ENCODE results near the gene MBNL1.
"Not testable (repeated sequence)": the region's sequence is repeated elsewhere in the genome, so short reads cannot be mapped to it uniquely, and the experiment has no call there.

MBNL1 gene

GRCh38 chr3:152330559-152330958 lies 61.8 kb downstream of the MBNL1 start:
- Histone ChIP-seq H3K36me3 (no peaks in the 10 kb centered on the region), H3K27me3 (ENCODE audit: insufficient read depth, low read depth, severe bottlenecking) (no peaks in the 10 kb centered on the region), H3K4me3 (ENCODE audit: low read depth, low read length) (no peak overlapping the region), H3K27ac (no peak overlapping the region), H3K9me3 (ENCODE audit: severe bottlenecking) (no peaks in the 10 kb centered on the region)
- DNase-seq, result no peak
- no peak for TF ChIP-seq CTCF (IDR thresholded peaks at IDR 0.05; ENCODE audit: low read depth, low read length)

- no peak for TF ChIP-seq CTCF (IDR thresholded peaks at IDR 0.05; ENCODE audit: low read depth, low read length)
- Histone ChIP-seq H3K4me3 (ENCODE audit: low read depth, low read length) (no peak overlapping the region), H3K36me3 (no peaks in the 10 kb centered on the region), H3K27me3 (ENCODE audit: insufficient read depth, low read depth, severe bottlenecking) (no peaks in the 10 kb centered on the region), H3K27ac (no peak overlapping the region), H3K9me3 (ENCODE audit: severe bottlenecking) (no peaks in the 10 kb centered on the region)
- DNase-seq, result no peak
These were observed 62.4 kb downstream of the MBNL1 start for GRCh38 chr3:152331018-152331541.

DNA sequence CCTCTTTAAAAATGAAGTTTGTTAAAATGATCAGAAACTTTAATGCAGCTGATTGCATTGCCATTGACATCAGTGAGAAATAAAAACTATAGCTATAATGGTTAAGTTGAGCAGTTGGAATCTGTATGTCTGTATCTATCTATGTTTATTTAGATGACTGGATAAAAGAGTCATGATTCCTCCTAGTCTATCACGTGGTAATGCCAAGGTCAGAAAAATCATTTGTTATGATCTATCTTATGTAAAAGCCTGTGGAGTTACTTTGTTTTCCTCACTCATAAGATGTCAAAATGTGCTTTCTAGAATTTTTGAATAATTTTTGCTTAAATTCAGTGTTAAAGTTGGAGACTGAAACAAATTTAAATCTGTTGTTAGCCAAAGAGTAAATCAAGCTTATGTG lies 63.3 kb downstream of the MBNL1 start:
- Histone ChIP-seq H3K27me3 (ENCODE audit: insufficient read depth, low read depth, severe bottlenecking) (no peaks in the 10 kb centered on the region), H3K36me3 (no peaks in the 10 kb centered on the region), H3K4me3 (ENCODE audit: low read depth, low read length) (no peak overlapping the region), H3K9me3 (ENCODE audit: severe bottlenecking) (no peaks in the 10 kb centered on the region), H3K27ac (no peak overlapping the region)
- TF ChIP-seq CTCF (IDR thresholded peaks at IDR 0.05; ENCODE audit: low read depth, low read length), result no peak
- DNase-seq, result no peak

DNA sequence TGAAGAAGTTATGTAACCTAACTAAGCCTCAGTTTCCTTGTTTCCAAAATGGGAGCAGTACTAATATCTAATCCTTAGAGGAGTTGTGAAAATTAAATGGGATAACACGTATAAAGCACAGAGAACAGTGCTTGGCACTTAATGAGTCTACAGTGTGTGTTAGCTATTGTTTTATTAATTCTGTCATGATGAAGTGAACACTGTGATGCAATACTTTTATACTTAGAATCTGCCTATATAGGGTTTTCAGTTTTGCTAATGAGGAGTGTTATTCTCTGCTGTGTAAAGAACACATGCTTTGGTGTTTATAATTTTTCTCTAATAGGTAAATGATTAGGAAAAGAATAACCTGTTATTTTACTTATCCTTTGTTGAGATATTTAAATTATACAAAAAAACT lies 65.2 kb downstream of the MBNL1 start:
- TF ChIP-seq CTCF (IDR thresholded peaks at IDR 0.05; ENCODE audit: low read depth, low read length), result no peak
- Histone ChIP-seq H3K36me3 (no peaks in the 10 kb centered on the region), H3K4me3 (ENCODE audit: low read depth, low read length) (no peak overlapping the region), H3K27ac (no peak overlapping the region), H3K27me3 (ENCODE audit: insufficient read depth, low read depth, severe bottlenecking) (no peaks in the 10 kb centered on the region), H3K9me3 (ENCODE audit: severe bottlenecking) (no peaks in the 10 kb centered on the region)
- DNase-seq, result no peak

DNA sequence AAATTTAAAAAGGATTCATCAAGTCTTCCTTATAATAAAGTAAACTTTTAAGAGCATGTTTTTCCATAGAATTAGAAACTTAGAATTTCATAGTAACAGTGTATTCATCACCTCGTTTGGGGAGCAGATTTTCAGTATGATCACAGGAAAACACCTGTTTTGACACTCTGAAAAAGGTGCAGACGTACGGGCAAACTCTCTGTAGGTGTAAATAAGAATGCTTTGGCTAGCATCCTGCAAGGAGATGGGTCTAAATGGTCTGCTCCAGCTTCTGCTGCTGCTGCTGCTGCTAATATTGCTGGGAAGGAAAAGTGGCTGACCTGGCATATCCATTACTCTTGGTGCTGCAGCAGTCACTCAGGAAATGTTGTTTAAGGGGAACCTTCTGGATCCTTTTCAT lies 66.0 kb downstream of the MBNL1 start:
- TF ChIP-seq CTCF (IDR thresholded peaks at IDR 0.05; ENCODE audit: low read depth, low read length), result no peak
- Histone ChIP-seq H3K27me3 (ENCODE audit: insufficient read depth, low read depth, severe bottlenecking) (no peaks in the 10 kb centered on the region), H3K36me3 (no peaks in the 10 kb centered on the region), H3K27ac (no peak overlapping the region), H3K9me3 (ENCODE audit: severe bottlenecking) (no peaks in the 10 kb centered on the region), H3K4me3 (ENCODE audit: low read depth, low read length) (no peak overlapping the region)
- no peak for DNase-seq

GRCh38 chr3:152335273-152335672 lies 66.5 kb downstream of the MBNL1 start:
- no peak overlapping the region for H3K4me3 ChIP-seq (ENCODE audit: low read depth, low read length)
- no peak for DNase-seq
- no peak for TF ChIP-seq CTCF (IDR thresholded peaks at IDR 0.05; ENCODE audit: low read depth, low read length)
- H3K36me3 ChIP-seq, result no peaks in the 10 kb centered on the region
- H3K9me3 ChIP-seq (ENCODE audit: severe bottlenecking), result no peaks in the 10 kb centered on the region
- H3K27ac ChIP-seq, result no peak overlapping the region
- no peaks in the 10 kb centered on the region for H3K27me3 ChIP-seq (ENCODE audit: insufficient read depth, low read depth, severe bottlenecking)

DNA sequence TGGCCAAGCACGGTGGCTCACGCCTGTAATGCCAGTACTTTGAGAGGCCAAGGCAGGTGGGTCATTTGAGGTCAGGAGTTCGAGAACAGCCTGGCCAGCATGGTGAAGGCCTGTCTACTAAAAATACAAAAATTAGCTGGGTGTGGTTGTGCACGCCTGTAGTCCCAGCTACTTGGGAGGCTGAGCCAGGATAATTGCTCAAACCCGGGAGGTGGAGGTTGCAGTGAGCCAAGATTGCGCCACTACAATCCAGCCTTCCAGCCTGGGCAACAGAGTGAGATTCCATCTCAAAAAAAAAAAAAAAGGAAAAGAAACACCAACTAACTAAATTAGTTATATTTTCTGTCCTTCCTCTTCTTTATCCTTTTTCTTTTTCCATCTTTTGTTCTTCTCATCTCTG lies 68.6 kb downstream of the MBNL1 start:
- not testable (repeated sequence) for DNase-seq; H3K9me3 ChIP-seq (ENCODE audit: severe bottlenecking); H3K4me3 ChIP-seq (ENCODE audit: low read depth, low read length); H3K36me3 ChIP-seq; H3K27ac ChIP-seq; H3K27me3 ChIP-seq (ENCODE audit: insufficient read depth, low read depth, severe bottlenecking)

All from WERI-Rb-1 (cell line).